ENCODE data around the gene JARID2.

JARID2 gene

DNA sequence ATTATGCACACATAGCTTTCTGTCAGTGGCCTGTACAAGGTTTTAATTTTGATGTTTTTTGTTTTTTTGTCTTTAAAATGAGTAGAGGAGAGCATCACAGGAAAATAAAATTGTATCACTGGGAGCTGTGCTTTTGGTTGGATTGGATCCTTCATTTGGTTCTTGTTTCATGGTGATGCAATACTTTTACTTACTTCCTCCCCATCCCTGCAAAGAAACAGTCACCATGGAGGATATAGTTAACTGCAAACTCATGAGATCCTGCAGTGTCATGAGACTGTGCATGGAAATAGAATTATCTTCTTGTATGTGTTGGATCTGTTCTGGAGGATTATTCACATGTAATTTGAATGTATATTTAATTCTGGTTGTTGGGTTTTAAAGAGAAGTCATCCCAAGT lies 122.3 kb downstream of the JARID2 start:
- Histone ChIP-seq H3K4me3 (ENCODE audit: low read depth in 1 of 5, low read length in 5 of 5) (no peak overlapping the region), H3K27me3 (ENCODE audit: control insufficient read depth in 5 of 5, insufficient read depth in 4 of 5, low read length in 5 of 5) (no peaks in the 10 kb centered on the region), H3K27ac (ENCODE audit: low read depth, low read length) (no peak overlapping the region), H3K36me3 (ENCODE audit: control insufficient read depth in 5 of 5, insufficient read depth in 5 of 5, low read length in 5 of 5) (no peaks in the 10 kb centered on the region), H3K9ac (ENCODE audit: low read length in 5 of 5) (no peak overlapping the region), H3K4me1 (ENCODE audit: control insufficient read depth in 5 of 5, insufficient read depth in 5 of 5, low read length in 5 of 5) (peaks cover 0 to 51% (median 30%) of the 10 kb centered on the region in 5 donors), H3K9me3 (ENCODE audit: control insufficient read depth in 5 of 5, low read length in 5 of 5) (no peaks in the 10 kb centered on the region)

DNA sequence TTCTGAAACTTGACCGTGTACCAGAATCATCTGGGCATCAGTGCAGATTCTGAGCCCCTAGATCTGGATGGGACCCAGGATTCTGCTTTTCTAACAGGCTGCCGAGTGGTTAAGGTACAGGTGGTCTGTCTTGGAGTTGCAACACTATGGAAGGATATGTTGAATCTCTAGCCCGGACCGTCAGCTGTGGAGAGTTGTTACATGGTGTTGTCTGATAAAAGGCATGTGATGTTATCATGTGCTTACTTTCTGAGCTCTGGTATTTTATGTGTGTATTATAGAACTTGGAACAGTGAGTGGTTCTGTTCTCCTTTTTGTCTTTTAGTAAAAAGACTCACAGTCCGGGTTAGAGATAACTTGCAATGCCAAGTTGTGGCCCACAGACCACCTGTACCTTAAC lies 123.0 kb downstream of the JARID2 start:
- Histone ChIP-seq H3K4me3 (ENCODE audit: low read depth in 1 of 5, low read length in 5 of 5) (no peak overlapping the region), H3K27me3 (ENCODE audit: control insufficient read depth in 5 of 5, insufficient read depth in 4 of 5, low read length in 5 of 5) (no peaks in the 10 kb centered on the region), H3K9ac (ENCODE audit: low read length in 5 of 5) (no peak overlapping the region), H3K36me3 (ENCODE audit: control insufficient read depth in 5 of 5, insufficient read depth in 5 of 5, low read length in 5 of 5) (no peaks in the 10 kb centered on the region), H3K4me1 (ENCODE audit: control insufficient read depth in 5 of 5, insufficient read depth in 5 of 5, low read length in 5 of 5) (peaks cover 0 to 51% (median 30%) of the 10 kb centered on the region in 5 donors), H3K27ac (ENCODE audit: low read depth, low read length) (no peak overlapping the region), H3K9me3 (ENCODE audit: control insufficient read depth in 5 of 5, low read length in 5 of 5) (no peaks in the 10 kb centered on the region)

DNA sequence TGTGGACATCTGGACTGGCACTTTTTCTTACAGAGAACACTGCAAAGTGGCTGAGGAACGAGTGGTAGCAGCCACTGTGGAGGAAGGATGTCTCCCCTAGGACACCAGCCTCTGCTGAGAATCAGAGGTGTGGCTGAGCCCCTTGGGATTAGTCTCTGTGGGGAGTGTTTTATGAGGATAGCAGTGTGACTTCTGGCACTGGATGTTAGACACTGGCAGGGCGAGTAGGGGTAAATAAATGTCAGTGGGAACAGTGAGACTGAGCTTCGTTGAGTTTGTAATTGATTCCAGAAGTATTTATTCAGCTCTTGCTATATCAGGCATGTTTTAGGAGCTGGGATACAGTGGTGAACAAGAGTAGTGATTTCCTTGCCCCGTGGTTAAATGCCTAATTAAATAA lies 124.0 kb downstream of the JARID2 start:
- no peaks in the 10 kb centered on the region for H3K9me3 ChIP-seq (ENCODE audit: control insufficient read depth in 5 of 5, low read length in 5 of 5)
- H3K4me1 ChIP-seq (ENCODE audit: control insufficient read depth in 5 of 5, insufficient read depth in 5 of 5, low read length in 5 of 5): peaks cover 0 to 44% (median 30%) of the 10 kb centered on the region in 5 donors
- H3K9ac ChIP-seq (ENCODE audit: low read length in 5 of 5): no peak overlapping the region
- no peak overlapping the region for H3K27ac ChIP-seq (ENCODE audit: low read depth, low read length)
- no peaks in the 10 kb centered on the region for H3K36me3 ChIP-seq (ENCODE audit: control insufficient read depth in 5 of 5, insufficient read depth in 5 of 5, low read length in 5 of 5)
- H3K4me3 ChIP-seq (ENCODE audit: low read depth in 1 of 5, low read length in 5 of 5): no peak overlapping the region
- no peaks in the 10 kb centered on the region for H3K27me3 ChIP-seq (ENCODE audit: control insufficient read depth in 5 of 5, insufficient read depth in 4 of 5, low read length in 5 of 5)

- Histone ChIP-seq H3K27ac (ENCODE audit: low read depth, low read length) (no peak overlapping the region), H3K9ac (ENCODE audit: low read length in 5 of 5) (no peak overlapping the region), H3K27me3 (ENCODE audit: control insufficient read depth in 5 of 5, insufficient read depth in 4 of 5, low read length in 5 of 5) (no peaks in the 10 kb centered on the region), H3K4me1 (ENCODE audit: control insufficient read depth in 5 of 5, insufficient read depth in 5 of 5, low read length in 5 of 5) (peaks cover 0 to 32% (median 19%) of the 10 kb centered on the region in 5 donors), H3K9me3 (ENCODE audit: control insufficient read depth in 5 of 5, low read length in 5 of 5) (no peaks in the 10 kb centered on the region), H3K4me3 (ENCODE audit: low read depth in 1 of 5, low read length in 5 of 5) (no peak overlapping the region), H3K36me3 (ENCODE audit: control insufficient read depth in 5 of 5, insufficient read depth in 5 of 5, low read length in 5 of 5) (no peaks in the 10 kb centered on the region)
These were observed 125.1 kb downstream of the JARID2 start for GRCh38 chr6:15370733-15371671.

DNA sequence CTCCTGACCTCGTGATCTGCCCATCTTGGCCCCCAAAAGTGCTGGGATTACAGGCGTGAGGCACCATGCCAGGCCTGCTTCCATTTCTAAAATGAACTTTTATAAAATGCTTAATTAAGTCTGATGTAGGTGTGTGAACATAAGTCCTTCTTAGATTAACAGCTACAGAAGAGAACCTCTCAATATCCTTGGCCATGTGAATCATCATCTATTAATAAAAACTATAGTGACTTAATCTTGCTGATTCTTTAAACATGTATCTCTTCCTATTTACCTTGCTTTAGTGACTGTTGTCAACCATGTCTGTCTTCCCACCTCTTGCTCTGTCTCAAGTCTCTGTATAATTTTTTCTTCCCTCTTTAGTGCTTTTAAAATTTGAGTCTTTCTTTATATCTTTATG lies 127.1 kb downstream of the JARID2 start:
- no peak overlapping the region for H3K4me3 ChIP-seq (ENCODE audit: low read depth in 1 of 5, low read length in 5 of 5)
- peaks cover 0 to 4% (median 0%) of the 10 kb centered on the region in 5 donors for H3K36me3 ChIP-seq (ENCODE audit: control insufficient read depth in 5 of 5, insufficient read depth in 5 of 5, low read length in 5 of 5)
- peaks cover 0 to 23% (median 8%) of the 10 kb centered on the region in 5 donors for H3K4me1 ChIP-seq (ENCODE audit: control insufficient read depth in 5 of 5, insufficient read depth in 5 of 5, low read length in 5 of 5)
- no peak overlapping the region for H3K9ac ChIP-seq (ENCODE audit: low read length in 5 of 5)
- no peaks in the 10 kb centered on the region for H3K9me3 ChIP-seq (ENCODE audit: control insufficient read depth in 5 of 5, low read length in 5 of 5)
- H3K27me3 ChIP-seq (ENCODE audit: control insufficient read depth in 5 of 5, insufficient read depth in 4 of 5, low read length in 5 of 5): no peaks in the 10 kb centered on the region
- H3K27ac ChIP-seq (ENCODE audit: low read depth, low read length): no peak overlapping the region

DNA sequence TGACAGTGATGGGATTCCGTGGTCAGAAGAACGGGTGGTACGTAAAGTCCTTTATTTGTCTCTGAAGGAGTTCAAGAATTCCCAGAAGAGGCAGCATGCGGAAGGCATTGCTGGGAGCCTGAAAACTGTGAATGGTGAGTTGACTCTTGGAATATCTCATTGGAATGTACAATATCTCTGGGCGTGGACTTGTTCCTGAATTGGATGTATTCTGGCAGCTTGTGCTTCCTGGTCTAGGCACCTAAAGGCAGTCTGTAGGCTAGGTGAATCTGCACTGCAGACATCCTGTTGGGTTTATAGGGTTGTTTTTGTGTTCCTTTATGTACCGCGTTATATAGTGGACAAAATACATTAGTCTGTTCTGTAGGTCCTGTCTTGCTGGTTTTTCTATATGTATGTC lies 128.2 kb downstream of the JARID2 start:
- H3K9ac ChIP-seq (ENCODE audit: low read length in 5 of 5): no peak overlapping the region
- peaks cover 0 to 21% (median 5%) of the 10 kb centered on the region in 5 donors for H3K4me1 ChIP-seq (ENCODE audit: control insufficient read depth in 5 of 5, insufficient read depth in 5 of 5, low read length in 5 of 5)
- H3K36me3 ChIP-seq (ENCODE audit: control insufficient read depth in 5 of 5, insufficient read depth in 5 of 5, low read length in 5 of 5): peaks cover 0 to 4% (median 0%) of the 10 kb centered on the region in 5 donors
- H3K27ac ChIP-seq (ENCODE audit: low read depth, low read length): no peak overlapping the region
- H3K9me3 ChIP-seq (ENCODE audit: control insufficient read depth in 5 of 5, low read length in 5 of 5): no peaks in the 10 kb centered on the region
- H3K27me3 ChIP-seq (ENCODE audit: control insufficient read depth in 5 of 5, insufficient read depth in 4 of 5, low read length in 5 of 5): no peaks in the 10 kb centered on the region
- no peak overlapping the region for H3K4me3 ChIP-seq (ENCODE audit: low read depth in 1 of 5, low read length in 5 of 5)

GRCh38 chr6:15375018-15375417 lies 129.1 kb downstream of the JARID2 start:
- Histone ChIP-seq H3K36me3 (ENCODE audit: control insufficient read depth in 5 of 5, insufficient read depth in 5 of 5, low read length in 5 of 5) (peaks cover 0 to 4% (median 0%) of the 10 kb centered on the region in 5 donors), H3K9ac (ENCODE audit: low read length in 5 of 5) (no peak overlapping the region), H3K4me1 (ENCODE audit: control insufficient read depth in 5 of 5, insufficient read depth in 5 of 5, low read length in 5 of 5) (peaks cover 0 to 15% (median under 1%) of the 10 kb centered on the region in 5 donors), H3K27ac (ENCODE audit: low read depth, low read length) (no peak overlapping the region), H3K9me3 (ENCODE audit: control insufficient read depth in 5 of 5, low read length in 5 of 5) (no peaks in the 10 kb centered on the region), H3K27me3 (ENCODE audit: control insufficient read depth in 5 of 5, insufficient read depth in 4 of 5, low read length in 5 of 5) (no peaks in the 10 kb centered on the region), H3K4me3 (ENCODE audit: low read depth in 1 of 5, low read length in 5 of 5) (no peak overlapping the region)

- peaks cover 0 to 15% (median 0%) of the 10 kb centered on the region in 5 donors for H3K4me1 ChIP-seq (ENCODE audit: control insufficient read depth in 5 of 5, insufficient read depth in 5 of 5, low read length in 5 of 5)
- H3K9ac ChIP-seq (ENCODE audit: low read length in 5 of 5): no peak overlapping the region
- no peaks in the 10 kb centered on the region for H3K27me3 ChIP-seq (ENCODE audit: control insufficient read depth in 5 of 5, insufficient read depth in 4 of 5, low read length in 5 of 5)
- H3K27ac ChIP-seq (ENCODE audit: low read depth, low read length): no peak overlapping the region
- H3K4me3 ChIP-seq (ENCODE audit: low read depth in 1 of 5, low read length in 5 of 5): no peak overlapping the region
- H3K9me3 ChIP-seq (ENCODE audit: control insufficient read depth in 5 of 5, low read length in 5 of 5): no peaks in the 10 kb centered on the region
- peaks cover 0 to 4% (median 0%) of the 10 kb centered on the region in 5 donors for H3K36me3 ChIP-seq (ENCODE audit: control insufficient read depth in 5 of 5, insufficient read depth in 5 of 5, low read length in 5 of 5)
These were observed 129.9 kb downstream of the JARID2 start for GRCh38 chr6:15375638-15376290.

DNA sequence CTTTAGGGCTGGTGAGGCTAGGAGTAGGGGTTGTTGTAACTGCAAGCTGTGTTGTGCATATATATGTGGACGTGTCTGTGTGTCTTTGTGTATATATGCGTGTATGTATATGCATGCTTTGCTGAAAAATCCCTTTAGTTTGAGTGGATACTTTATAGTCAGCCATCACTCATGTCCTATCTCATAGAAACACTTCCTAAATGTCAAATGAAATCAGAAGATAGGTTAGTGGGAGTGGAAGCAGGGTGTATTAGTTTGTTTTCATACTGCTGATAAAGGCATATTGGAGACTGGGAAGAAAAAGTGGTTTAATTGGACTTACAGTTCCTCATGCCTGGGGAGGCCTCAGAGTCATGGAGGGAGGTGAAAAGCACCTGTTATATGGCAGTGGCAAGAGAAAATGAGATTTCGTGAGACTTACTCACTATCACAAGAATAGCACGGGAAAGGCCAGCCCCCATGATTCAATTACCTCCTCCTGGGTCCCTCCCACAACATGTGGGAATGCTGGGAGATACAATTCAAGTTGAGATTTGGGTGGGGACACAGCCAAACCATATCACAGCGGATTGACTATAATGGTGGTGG lies 131.1 kb downstream of the JARID2 start:
- H3K4me3 ChIP-seq (ENCODE audit: low read depth in 1 of 5, low read length in 5 of 5): no peak overlapping the region

GRCh38 chr6:15378272-15378671 lies 132.4 kb downstream of the JARID2 start:
- Histone ChIP-seq H3K27me3 (ENCODE audit: control insufficient read depth in 5 of 5, insufficient read depth in 4 of 5, low read length in 5 of 5) (no peaks in the 10 kb centered on the region), H3K9ac (ENCODE audit: low read length in 5 of 5) (no peak overlapping the region), H3K36me3 (ENCODE audit: control insufficient read depth in 5 of 5, insufficient read depth in 5 of 5, low read length in 5 of 5) (peaks cover 0 to 4% (median 0%) of the 10 kb centered on the region in 5 donors), H3K4me1 (ENCODE audit: control insufficient read depth in 5 of 5, insufficient read depth in 5 of 5, low read length in 5 of 5) (peaks cover 0 to 2% (median 0%) of the 10 kb centered on the region in 5 donors), H3K27ac (ENCODE audit: low read depth, low read length) (no peak overlapping the region), H3K4me3 (ENCODE audit: low read depth in 1 of 5, low read length in 5 of 5) (no peak overlapping the region), H3K9me3 (ENCODE audit: control insufficient read depth in 5 of 5, low read length in 5 of 5) (no peaks in the 10 kb centered on the region)

More for the DNA sequence above, 131.1 kb downstream of the JARID2 start:
- no peaks in the 10 kb centered on the region for H3K27me3 ChIP-seq (ENCODE audit: control insufficient read depth in 5 of 5, insufficient read depth in 4 of 5, low read length in 5 of 5)
- H3K9me3 ChIP-seq (ENCODE audit: control insufficient read depth in 5 of 5, low read length in 5 of 5): no peaks in the 10 kb centered on the region
- H3K4me1 ChIP-seq (ENCODE audit: control insufficient read depth in 5 of 5, insufficient read depth in 5 of 5, low read length in 5 of 5): peaks cover 0 to 3% (median 0%) of the 10 kb centered on the region in 5 donors
- H3K9ac ChIP-seq (ENCODE audit: low read length in 5 of 5): no peak overlapping the region
- no peak overlapping the region for H3K27ac ChIP-seq (ENCODE audit: low read depth, low read length)
- H3K36me3 ChIP-seq (ENCODE audit: control insufficient read depth in 5 of 5, insufficient read depth in 5 of 5, low read length in 5 of 5): peaks cover 0 to 4% (median 0%) of the 10 kb centered on the region in 5 donors
